Posterior vena cava (tissue), 2 donors: ENCODE data around the gene ACSM2A. TPM values are rescaled to one million over a fixed set of nuclear protein-coding genes. Genes with fewer than 3 reads are reported as not detected.
"Not testable (repeated sequence)": the region's sequence is repeated elsewhere in the genome, so short reads cannot be mapped to it uniquely, and the experiment has no call there.

Source experiments
- DNase-seq: peaks from one replicate; pipeline ENCODE4 v3.0.0-alpha.2; 2020; ENCODE audit warnings: low spot score
- intact Hi-C, 2 donors: fragments of 100-400 bp; cut with DNase I; formaldehyde crosslinking; loops; one replicate each; pipeline versions ENCODE4 v1.14.1 to v1.14.2; 2022 to 2023
- total RNA-seq, 2 donors: library from RNA; stranded (reverse); fragmentation: NEBNext Ultra II Directional; extraction: Animal tissue kit (Norgen Biotek cat#: 25700); gene quantifications; one replicate each; pipeline ENCODE4 v1.2.1, GENCODE V29; 2021
- donor health status: DM: yes; HTN: yes; CAD: no.
- donor health status: DM: yes; HTN: yes; CAD: no.

ACSM2A gene
- total RNA-seq, 2 donors from 2014 or later, result not detected

DNA sequence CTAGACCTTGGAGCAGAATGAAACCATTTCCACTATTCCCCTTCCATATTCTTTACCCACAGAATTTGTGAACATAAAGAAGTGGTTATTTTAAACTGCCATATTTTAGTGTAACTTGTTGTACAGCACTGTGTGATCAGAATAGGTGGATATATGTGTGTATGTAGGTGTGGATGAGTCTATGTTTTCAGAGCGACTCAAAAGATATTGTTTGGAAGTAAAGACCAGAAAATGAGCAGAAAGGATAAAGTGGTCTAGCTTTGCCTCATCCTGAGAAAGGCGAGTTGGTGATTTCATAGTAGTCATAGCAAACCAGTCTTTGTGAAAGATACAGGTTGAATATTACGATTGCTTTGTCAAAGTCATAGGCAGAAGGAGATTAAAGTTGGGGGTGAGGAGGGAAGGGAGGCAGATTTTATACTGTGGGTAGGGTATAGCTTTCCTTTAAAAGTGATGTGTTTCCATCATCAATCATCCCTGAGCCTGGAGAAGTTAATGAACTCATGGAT, 81.0 kb downstream of the ACSM2A start:
- intact Hi-C loops, DNase-seq: not testable (repeated sequence)

GRCh38 chr16:20536669-20537068, 85.3 kb downstream of the ACSM2A start:
- intact Hi-C loops, DNase-seq: not testable (repeated sequence)

Other genes starting within 250 kb of the ACSM2A start
- 1 to 10 TPM in 1 of 2 donors, under 1 TPM in 1; 0.51 to 4.9 TPM for gene GP2, start 124.0 kb upstream of the ACSM2A start, total RNA-seq
- not detected for gene UMOD, start 98.8 kb upstream of the ACSM2A start, total RNA-seq
- not detected for gene PDILT, start 46.8 kb upstream of the ACSM2A start, total RNA-seq
- 1 to 10 TPM; 1.5 to 3.0 TPM for gene ACSM5, start 42.0 kb upstream of the ACSM2A start, total RNA-seq
- gene ACSM2B, start 124.8 kb downstream of the ACSM2A start, total RNA-seq, result not detected
- gene ACSM1, start 246.2 kb downstream of the ACSM2A start, total RNA-seq, result under 1 TPM in 1 of 2 donors, not detected in 1; 0.19 TPM